H9 (cell line): ENCODE data around the gene ACTL8. TPM values are rescaled to one million over a fixed set of nuclear protein-coding genes. Genes with fewer than 3 reads are reported as not detected.

ENCODE experiments used
- DNase-seq: peaks from one replicate; pipeline ENCODE4 v3.0.0-alpha.2; 2017
- H2AFZ ChIP-seq: one replicate; pipeline ENCODE4 v1.6.1; 2013; ENCODE audit warnings: mild to moderate bottlenecking, low read length, control low read depth, moderate library complexity
- H2AK5ac ChIP-seq: 2 replicates; pipeline ENCODE4 v1.6.1; 2013; ENCODE audit warnings: low read length, control low read depth, mixed read lengths; ENCODE audit not compliant: insufficient read length
- H2BK120ac ChIP-seq: one replicate; pipeline ENCODE4 v1.6.1; 2013; ENCODE audit warnings: low read depth, mild to moderate bottlenecking, low read length, control low read depth, inconsistent platforms; ENCODE audit not compliant: poor library complexity, severe bottlenecking
- H2BK12ac ChIP-seq: 2 replicates; pipeline ENCODE4 v1.6.1; 2013; ENCODE audit warnings: low read length, control low read depth, mixed read lengths, low read depth; ENCODE audit not compliant: insufficient read length
- H2BK15ac ChIP-seq: 2 replicates; pipeline ENCODE4 v1.6.1; 2013; ENCODE audit warnings: low read depth, low read length, control low read depth
- H2BK20ac ChIP-seq: one replicate; pipeline ENCODE4 v1.6.1; 2013; ENCODE audit warnings: low read depth, mild to moderate bottlenecking, low read length, control low read depth, inconsistent platforms; ENCODE audit not compliant: poor library complexity, severe bottlenecking
- H2BK5ac ChIP-seq: 2 replicates; pipeline ENCODE4 v1.6.1; 2013; ENCODE audit warnings: low read length, control low read depth, mixed read lengths; ENCODE audit not compliant: insufficient read length
- H3K14ac ChIP-seq: 2 replicates; pipeline ENCODE4 v1.6.1; 2013; ENCODE audit warnings: low read length, control low read depth; ENCODE audit not compliant: insufficient read depth
- H3K18ac ChIP-seq: 2 replicates; pipeline ENCODE4 v1.6.1; 2013; ENCODE audit warnings: low read depth, mild to moderate bottlenecking, mixed read lengths, low read length, control low read depth; ENCODE audit not compliant: insufficient read length
- H3K23ac ChIP-seq: 2 replicates; pipeline ENCODE4 v1.6.1; 2013; ENCODE audit warnings: low read length, control low read depth, mixed read lengths, low read depth; ENCODE audit not compliant: insufficient read length
- H3K23me2 ChIP-seq: 2 replicates; pipeline ENCODE4 v1.6.1; 2013; ENCODE audit warnings: low read depth, mild to moderate bottlenecking, mixed read lengths, low read length, control low read depth; ENCODE audit not compliant: insufficient read length, poor library complexity, severe bottlenecking
- H3K27ac ChIP-seq: 2 replicates; pipeline ENCODE4 v1.5.1; 2013; ENCODE audit warnings: low read length, control low read depth, mixed read lengths, low read depth; ENCODE audit not compliant: insufficient read length
- H3K27me3 ChIP-seq: 2 replicates; pipeline ENCODE4 v1.6.1; 2013; ENCODE audit warnings: low read length, control low read depth, inconsistent platforms; ENCODE audit not compliant: insufficient read depth
- H3K4ac ChIP-seq: 2 replicates; pipeline ENCODE4 v1.6.1; 2013; ENCODE audit warnings: low read depth, mild to moderate bottlenecking, control low read depth, inconsistent platforms, low read length, moderate library complexity
- H3K4me1 ChIP-seq: 2 replicates; pipeline ENCODE4 v1.6.1; 2013; ENCODE audit warnings: low read length, control low read depth, inconsistent platforms; ENCODE audit not compliant: insufficient read depth
- H3K4me2 ChIP-seq: 2 replicates; pipeline ENCODE4 v1.6.1; 2013; ENCODE audit warnings: low read length, control low read depth, mixed read lengths; ENCODE audit not compliant: insufficient read length, insufficient read depth
- H3K56ac ChIP-seq: 2 replicates; pipeline ENCODE4 v1.6.1; 2013; ENCODE audit warnings: low read depth, mild to moderate bottlenecking, mixed read lengths, low read length, control low read depth; ENCODE audit not compliant: insufficient read length
- H3K79me1 ChIP-seq: 2 replicates; pipeline ENCODE4 v1.6.1; 2013; ENCODE audit warnings: low read depth, mild to moderate bottlenecking, moderate library complexity, low read length, control low read depth, inconsistent platforms; ENCODE audit not compliant: insufficient read depth, poor library complexity, severe bottlenecking
- H3K79me2 ChIP-seq: 2 replicates; pipeline ENCODE4 v1.6.1; 2013; ENCODE audit warnings: low read length, control low read depth, inconsistent platforms; ENCODE audit not compliant: insufficient read depth
- H3K9ac ChIP-seq: 2 replicates; pipeline ENCODE4 v1.6.1; 2013; ENCODE audit warnings: low read length, control low read depth, mixed read lengths; ENCODE audit not compliant: insufficient read length; ENCODE audit errors: extremely low read depth
- H3K9me3 ChIP-seq: one replicate; pipeline ENCODE4 v1.6.1; 2013; ENCODE audit warnings: low read depth, low read length, inconsistent platforms; ENCODE audit not compliant: control insufficient read depth
- H3T11ph ChIP-seq: one replicate; pipeline ENCODE4 v1.6.1; 2013; ENCODE audit warnings: mild to moderate bottlenecking, low read length, control low read depth, inconsistent platforms
- H4K20me1 ChIP-seq: one replicate; pipeline ENCODE4 v1.6.1; 2013; ENCODE audit not compliant: control insufficient read depth, insufficient read length, insufficient read depth
- H4K5ac ChIP-seq: 2 replicates; pipeline ENCODE4 v1.6.1; 2013; ENCODE audit warnings: low read depth, mild to moderate bottlenecking, mixed read lengths, low read length, control low read depth; ENCODE audit not compliant: insufficient read length
- H4K8ac ChIP-seq: replicated peaks from 2 replicates; pipeline ENCODE4 v1.6.1; 2013; ENCODE audit warnings: low read length, control low read depth, mixed read lengths, low read depth; ENCODE audit not compliant: insufficient read length
- H4K91ac ChIP-seq: 2 replicates; pipeline ENCODE4 v1.6.1; 2013; ENCODE audit warnings: low read depth, mild to moderate bottlenecking, moderate library complexity, mixed read lengths, low read length, control low read depth; ENCODE audit not compliant: insufficient read length
- H3K27ac Mint-ChIP-seq, 3 experiments: 2 replicates in 2 of 3; 3 replicates in 1 of 3; pipeline ENCODE4 v1.8.0; 2020 to 2021; ENCODE audit warnings: mixed read lengths in 3 of 3, mild to moderate bottlenecking in 1 of 3, moderate library complexity in 1 of 3
- H3K27me3 Mint-ChIP-seq: 2 replicates; pipeline ENCODE4 v1.8.0; 2021; ENCODE audit warnings: low read depth, mild to moderate bottlenecking, moderate library complexity, mixed read lengths
- H3K36me3 Mint-ChIP-seq, 3 experiments: 2 replicates in 2 of 3; 3 replicates in 1 of 3; pipeline ENCODE4 v1.8.0; 2020 to 2021; ENCODE audit warnings: low read depth in 3 of 3, mixed read lengths in 3 of 3; ENCODE audit not compliant: insufficient read depth in 1 of 3
- H3K4me1 Mint-ChIP-seq, 2 experiments: 2 replicates each; pipeline ENCODE4 v1.8.0; 2020; ENCODE audit warnings: mixed read lengths in 2 of 2
- H3K4me3 Mint-ChIP-seq, 2 experiments: 2 replicates in 1 of 2; 3 replicates in 1 of 2; pipeline ENCODE4 v1.8.0; 2020 to 2021; ENCODE audit warnings: mild to moderate bottlenecking in 2 of 2, mixed read lengths in 2 of 2, moderate library complexity in 1 of 2
- H3K9me3 Mint-ChIP-seq, 2 experiments: 2 replicates in 1 of 2; 3 replicates in 1 of 2; pipeline ENCODE4 v1.8.0; 2020; ENCODE audit warnings: mild to moderate bottlenecking in 2 of 2, mixed read lengths in 2 of 2, moderate library complexity in 1 of 2
- WGBS: extraction: QIAGEN DNeasy Blood & Tissue Kit; methylation state at CpG from one replicate; pipeline ENCODE4 v1.1.7; 2013; ENCODE audit warnings: missing lambda C conversion rate, low lambda C conversion rate, mixed read lengths; ENCODE audit not compliant: insufficient read length; ENCODE audit errors: extremely low coverage; 5-methylcytosine and 5-hydroxymethylcytosine counted together
- total RNA-seq: library from RNA; stranded (reverse); gene quantifications from 2 replicates; pipeline ENCODE4 v1.2.1, GENCODE V29; 2021
- TF ChIP-seq, protein P1 (sequence below): fragments of 200-600 bp; sonication (generic); conservative IDR thresholded peaks from 3 replicates; pipeline ENCODE4 v1.8.0; 2021; ENCODE audit warnings: antibody characterized with exemption, mild to moderate bottlenecking

Gene ACTL8
- total RNA-seq, 1 experiment from 2014 or later = not detected

DNA sequence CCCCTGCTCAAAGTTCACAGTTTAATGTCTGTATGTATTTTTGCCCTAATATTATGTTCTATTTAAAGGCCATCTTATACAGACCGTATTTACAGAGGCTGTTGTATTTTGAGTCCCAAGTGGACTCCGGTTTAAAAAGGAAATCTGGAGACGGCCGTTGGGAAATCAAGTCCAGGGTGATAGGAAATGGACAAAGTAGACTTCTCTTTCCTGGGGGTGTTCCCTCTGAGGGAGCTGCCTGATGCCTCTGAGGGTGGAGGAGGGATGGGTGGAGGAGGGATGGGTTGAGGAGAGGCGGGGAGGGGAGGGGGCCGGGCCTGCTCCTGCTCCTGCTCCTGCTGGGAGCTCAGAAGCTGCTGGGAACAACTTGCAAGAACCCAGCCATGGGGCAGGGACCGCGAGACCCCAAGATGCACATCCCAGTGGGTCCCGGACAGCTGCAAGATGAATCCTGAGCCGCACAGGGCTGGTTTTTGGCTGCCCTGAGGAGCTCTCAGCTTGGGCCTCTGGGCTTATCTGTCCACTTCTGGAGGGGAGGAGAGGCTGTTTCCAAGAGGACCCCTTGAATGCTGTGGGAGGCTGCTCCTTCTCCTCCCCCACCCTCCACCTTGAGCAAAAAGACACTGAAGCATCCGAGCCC lies 12.0 kb upstream of the ACTL8 start:
- Histone ChIP-seq H4K8ac (no peak overlapping the region), H3K23ac (no peak overlapping the region), H2BK15ac (no peak overlapping the region), H3K79me2 (no peaks in the 10 kb centered on the region), H2BK20ac (no peak overlapping the region), H3K27me3 (no peaks in the 10 kb centered on the region), H3K18ac (no peak overlapping the region), H4K91ac (no peak overlapping the region), H2BK12ac (no peak overlapping the region), H3K4me2 (no peak overlapping the region), H3K9me3 (no peaks in the 10 kb centered on the region), H2AFZ (no peak overlapping the region), H3K56ac (no peak overlapping the region), H2AK5ac (no peak overlapping the region), H3K4me1 (no peaks in the 10 kb centered on the region), H4K5ac (no peak overlapping the region), H2BK5ac (no peak overlapping the region), H3K79me1 (no peaks in the 10 kb centered on the region), H3K4ac (no peak overlapping the region), H4K20me1 (no peaks in the 10 kb centered on the region), H2BK120ac (no peak overlapping the region), H3K14ac (no peak overlapping the region), H3K27ac (no peak overlapping the region), H3T11ph (no peak overlapping the region), H3K9ac (no peak overlapping the region), H3K23me2 (no peaks in the 10 kb centered on the region)
- Mint-ChIP-seq H3K36me3 (no peaks in the 10 kb centered on the region), H3K27me3 (peaks cover 3% of the 10 kb centered on the region), H3K9me3 (no peaks in the 10 kb centered on the region), H3K27ac (no peak overlapping the region), H3K4me3 (no peak overlapping the region), H3K4me1 (peaks cover 9 to 27% of the 10 kb centered on the region in 2 experiments)
- TF ChIP-seq, protein P1, sequence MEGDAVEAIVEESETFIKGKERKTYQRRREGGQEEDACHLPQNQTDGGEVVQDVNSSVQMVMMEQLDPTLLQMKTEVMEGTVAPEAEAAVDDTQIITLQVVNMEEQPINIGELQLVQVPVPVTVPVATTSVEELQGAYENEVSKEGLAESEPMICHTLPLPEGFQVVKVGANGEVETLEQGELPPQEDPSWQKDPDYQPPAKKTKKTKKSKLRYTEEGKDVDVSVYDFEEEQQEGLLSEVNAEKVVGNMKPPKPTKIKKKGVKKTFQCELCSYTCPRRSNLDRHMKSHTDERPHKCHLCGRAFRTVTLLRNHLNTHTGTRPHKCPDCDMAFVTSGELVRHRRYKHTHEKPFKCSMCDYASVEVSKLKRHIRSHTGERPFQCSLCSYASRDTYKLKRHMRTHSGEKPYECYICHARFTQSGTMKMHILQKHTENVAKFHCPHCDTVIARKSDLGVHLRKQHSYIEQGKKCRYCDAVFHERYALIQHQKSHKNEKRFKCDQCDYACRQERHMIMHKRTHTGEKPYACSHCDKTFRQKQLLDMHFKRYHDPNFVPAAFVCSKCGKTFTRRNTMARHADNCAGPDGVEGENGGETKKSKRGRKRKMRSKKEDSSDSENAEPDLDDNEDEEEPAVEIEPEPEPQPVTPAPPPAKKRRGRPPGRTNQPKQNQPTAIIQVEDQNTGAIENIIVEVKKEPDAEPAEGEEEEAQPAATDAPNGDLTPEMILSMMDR = no peak
- no CpG with 5 or more reads among the region's 11 CpGs for WGBS
- DNase-seq = no peak
